Panc1 (cell line): ENCODE results near the gene KLF5. TPM values are rescaled to one million over a fixed set of nuclear protein-coding genes. Genes with fewer than 3 reads are reported as not detected.

Experiments
- ATAC-seq: fragments of 200-7000 bp; cut with Tn5 transposase; 2 replicates; pipeline ENCODE4 v1.9.1; 2020; ENCODE audit warnings: mild to moderate bottlenecking, moderate library complexity
- BruUV-seq: library from RNA; stranded (reverse); fragments of 400-500 nt; replicated peaks from 2 replicates; lab custom pipeline; 2021; lab: Mats Ljungman, UMichigan
- CTCF ChIA-PET: fragments of 300-600 bp; sonication (Branson Sonifier 250); formaldehyde crosslinking; loops from one replicate; lab custom pipeline; 2022; ENCODE audit warnings: antibody characterized with exemption; lab: Charles Lee
- POLR2A ChIA-PET: fragments of 300-600 bp; sonication (Branson Sonifier 250); formaldehyde crosslinking; loops from one replicate; lab custom pipeline; 2022; ENCODE audit warnings: antibody characterized with exemption; lab: Charles Lee
- DNase-seq: peaks from one replicate; pipeline ENCODE4 v3.0.0-alpha.2; 2010; ENCODE audit warnings: low read depth, low spot score
- H3K27ac ChIP-seq: 2 replicates; pipeline ENCODE4 v1.5.1; 2011; ENCODE audit warnings: mild to moderate bottlenecking, low read length, inconsistent platforms
- H3K27me3 ChIP-seq: fragments of 200-500 bp; sonication (Bioruptor generic); 2 replicates; pipeline ENCODE4 v1.6.0; 2014; ENCODE audit warnings: low read length, inconsistent platforms; ENCODE audit not compliant: control insufficient read depth, insufficient read depth
- H3K36me3 ChIP-seq: fragments of 200-500 bp; sonication (Bioruptor generic); 2 replicates; pipeline ENCODE4 v1.5.1; 2014; ENCODE audit warnings: inconsistent platforms, mild to moderate bottlenecking, low read length, moderate library complexity; ENCODE audit not compliant: control insufficient read depth, insufficient read depth
- H3K4me1 ChIP-seq: 2 replicates; pipeline ENCODE4 v1.5.1; 2011; ENCODE audit warnings: inconsistent platforms, mild to moderate bottlenecking, low read length, moderate library complexity; ENCODE audit not compliant: control insufficient read depth, insufficient read depth
- H3K4me3 ChIP-seq, 2 experiments: 2 replicates each; pipeline ENCODE4 v1.5.1; 2011 to 2012; ENCODE audit warnings: low read depth in 2 of 2, low read length in 2 of 2, mild to moderate bottlenecking in 2 of 2, inconsistent platforms in 1 of 2, moderate library complexity in 1 of 2
- H3K9me3 ChIP-seq: fragments of 200-500 bp; sonication (Bioruptor generic); 2 replicates; pipeline ENCODE4 v1.5.1; 2014; ENCODE audit warnings: low read depth, mild to moderate bottlenecking, inconsistent platforms, low read length, moderate library complexity; ENCODE audit not compliant: control insufficient read depth, insufficient read depth
- POLR2AphosphoS5 ChIP-seq: IDR thresholded peaks from 2 replicates; pipeline ENCODE4 v1.6.1; 2012; ENCODE audit warnings: mild to moderate bottlenecking, low read depth, low read length, moderate library complexity
- SIN3A ChIP-seq: IDR thresholded peaks from 2 replicates; pipeline ENCODE4 v1.6.1; 2012; ENCODE audit warnings: low read depth, mild to moderate bottlenecking, low read length, moderate library complexity, borderline replicate concordance; ENCODE audit not compliant: insufficient read depth
- TCF7L2 ChIP-seq: IDR thresholded peaks from 2 replicates; pipeline ENCODE4 v1.6.1; 2011; ENCODE audit warnings: mild to moderate bottlenecking, low read depth, low read length, inconsistent platforms
- in situ Hi-C: cut with HindIII; loops from 2 replicates; pipeline ENCODE4 v1.10.0; 2016; ENCODE audit warnings: low sequenced_read_pairs, low pct_unique_long_range_greater_than_20kb
- intact Hi-C: fragments of 100-400 bp; cut with micrococcal nuclease; formaldehyde crosslinking; loops from one replicate; pipeline ENCODE4 v1.10.0; 2022; ENCODE audit not compliant: unreplicated experiment
- total RNA-seq: library from RNA; stranded (reverse); gene quantifications from one replicate; pipeline ENCODE4 v1.2.1, GENCODE V29; 2021; ENCODE audit not compliant: unreplicated experiment
- TF ChIP-seq, protein P1 (sequence below): fragments of 450-650 bp; IDR thresholded peaks from 2 replicates; pipeline ENCODE4 v1.5.1; 2017; ENCODE audit warnings: mild to moderate bottlenecking
- TF ChIP-seq, protein P2 (sequence below), 2 experiments: IDR thresholded peaks; 2 replicates each; pipeline ENCODE4 v1.6.1; 2011 to 2012; ENCODE audit warnings: low read depth in 2 of 2, control low read depth in 1 of 2, low read length in 1 of 2, mild to moderate bottlenecking in 1 of 2, moderate library complexity in 1 of 2; ENCODE audit not compliant: insufficient read depth in 1 of 2

Gene KLF5
- total RNA-seq, 1 experiment from 2014 or later, result 1.5 TPM

DNA sequence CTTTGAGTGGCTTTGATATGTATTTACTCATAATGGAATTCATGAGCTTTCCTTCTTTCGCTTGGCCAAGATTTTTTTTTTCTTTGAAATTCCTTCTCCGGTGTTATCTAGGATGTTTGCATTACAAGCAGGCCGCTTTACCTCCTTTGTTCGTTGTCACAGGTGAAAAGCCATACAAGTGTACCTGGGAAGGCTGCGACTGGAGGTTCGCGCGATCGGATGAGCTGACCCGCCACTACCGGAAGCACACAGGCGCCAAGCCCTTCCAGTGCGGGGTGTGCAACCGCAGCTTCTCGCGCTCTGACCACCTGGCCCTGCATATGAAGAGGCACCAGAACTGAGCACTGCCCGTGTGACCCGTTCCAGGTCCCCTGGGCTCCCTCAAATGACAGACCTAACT lies 16.7 kb downstream of the KLF5 start:
- POLR2A ChIA-PET, result no interaction called here
- DNase-seq (no peak), ATAC-seq (no peak)
- BruUV-seq, result no TSS peak
- Histone ChIP-seq H3K36me3 (no peaks in the 10 kb centered on the region), H3K27me3 (no peaks in the 10 kb centered on the region), H3K9me3 (no peaks in the 10 kb centered on the region), H3K4me1 (no peaks in the 10 kb centered on the region), H3K4me3 (no peak overlapping the region), H3K27ac (no peak overlapping the region)
- CTCF ChIA-PET, result no interaction called here
- intact Hi-C loops (no loop called here), in situ Hi-C loops (no loop called here)
- TF ChIP-seq SIN3A (no peak), TCF7L2 (no peak), POLR2AphosphoS5 (no peak)
- TF ChIP-seq, protein P1, sequence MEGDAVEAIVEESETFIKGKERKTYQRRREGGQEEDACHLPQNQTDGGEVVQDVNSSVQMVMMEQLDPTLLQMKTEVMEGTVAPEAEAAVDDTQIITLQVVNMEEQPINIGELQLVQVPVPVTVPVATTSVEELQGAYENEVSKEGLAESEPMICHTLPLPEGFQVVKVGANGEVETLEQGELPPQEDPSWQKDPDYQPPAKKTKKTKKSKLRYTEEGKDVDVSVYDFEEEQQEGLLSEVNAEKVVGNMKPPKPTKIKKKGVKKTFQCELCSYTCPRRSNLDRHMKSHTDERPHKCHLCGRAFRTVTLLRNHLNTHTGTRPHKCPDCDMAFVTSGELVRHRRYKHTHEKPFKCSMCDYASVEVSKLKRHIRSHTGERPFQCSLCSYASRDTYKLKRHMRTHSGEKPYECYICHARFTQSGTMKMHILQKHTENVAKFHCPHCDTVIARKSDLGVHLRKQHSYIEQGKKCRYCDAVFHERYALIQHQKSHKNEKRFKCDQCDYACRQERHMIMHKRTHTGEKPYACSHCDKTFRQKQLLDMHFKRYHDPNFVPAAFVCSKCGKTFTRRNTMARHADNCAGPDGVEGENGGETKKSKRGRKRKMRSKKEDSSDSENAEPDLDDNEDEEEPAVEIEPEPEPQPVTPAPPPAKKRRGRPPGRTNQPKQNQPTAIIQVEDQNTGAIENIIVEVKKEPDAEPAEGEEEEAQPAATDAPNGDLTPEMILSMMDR, result no peak
- TF ChIP-seq, protein P2, sequence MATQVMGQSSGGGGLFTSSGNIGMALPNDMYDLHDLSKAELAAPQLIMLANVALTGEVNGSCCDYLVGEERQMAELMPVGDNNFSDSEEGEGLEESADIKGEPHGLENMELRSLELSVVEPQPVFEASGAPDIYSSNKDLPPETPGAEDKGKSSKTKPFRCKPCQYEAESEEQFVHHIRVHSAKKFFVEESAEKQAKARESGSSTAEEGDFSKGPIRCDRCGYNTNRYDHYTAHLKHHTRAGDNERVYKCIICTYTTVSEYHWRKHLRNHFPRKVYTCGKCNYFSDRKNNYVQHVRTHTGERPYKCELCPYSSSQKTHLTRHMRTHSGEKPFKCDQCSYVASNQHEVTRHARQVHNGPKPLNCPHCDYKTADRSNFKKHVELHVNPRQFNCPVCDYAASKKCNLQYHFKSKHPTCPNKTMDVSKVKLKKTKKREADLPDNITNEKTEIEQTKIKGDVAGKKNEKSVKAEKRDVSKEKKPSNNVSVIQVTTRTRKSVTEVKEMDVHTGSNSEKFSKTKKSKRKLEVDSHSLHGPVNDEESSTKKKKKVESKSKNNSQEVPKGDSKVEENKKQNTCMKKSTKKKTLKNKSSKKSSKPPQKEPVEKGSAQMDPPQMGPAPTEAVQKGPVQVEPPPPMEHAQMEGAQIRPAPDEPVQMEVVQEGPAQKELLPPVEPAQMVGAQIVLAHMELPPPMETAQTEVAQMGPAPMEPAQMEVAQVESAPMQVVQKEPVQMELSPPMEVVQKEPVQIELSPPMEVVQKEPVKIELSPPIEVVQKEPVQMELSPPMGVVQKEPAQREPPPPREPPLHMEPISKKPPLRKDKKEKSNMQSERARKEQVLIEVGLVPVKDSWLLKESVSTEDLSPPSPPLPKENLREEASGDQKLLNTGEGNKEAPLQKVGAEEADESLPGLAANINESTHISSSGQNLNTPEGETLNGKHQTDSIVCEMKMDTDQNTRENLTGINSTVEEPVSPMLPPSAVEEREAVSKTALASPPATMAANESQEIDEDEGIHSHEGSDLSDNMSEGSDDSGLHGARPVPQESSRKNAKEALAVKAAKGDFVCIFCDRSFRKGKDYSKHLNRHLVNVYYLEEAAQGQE (IDR thresholded peaks at IDR 0.05; ENCODE audit: insufficient read depth in 1 of 2, low read depth in 2 of 2, low read length in 1 of 2), result no peak

DNA sequence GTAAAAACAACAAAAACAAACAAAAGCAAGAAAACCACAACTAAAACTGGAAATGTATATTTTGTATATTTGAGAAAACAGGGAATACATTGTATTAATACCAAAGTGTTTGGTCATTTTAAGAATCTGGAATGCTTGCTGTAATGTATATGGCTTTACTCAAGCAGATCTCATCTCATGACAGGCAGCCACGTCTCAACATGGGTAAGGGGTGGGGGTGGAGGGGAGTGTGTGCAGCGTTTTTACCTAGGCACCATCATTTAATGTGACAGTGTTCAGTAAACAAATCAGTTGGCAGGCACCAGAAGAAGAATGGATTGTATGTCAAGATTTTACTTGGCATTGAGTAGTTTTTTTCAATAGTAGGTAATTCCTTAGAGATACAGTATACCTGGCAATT lies 17.1 kb downstream of the KLF5 start:
- POLR2A ChIA-PET, result no interaction called here
- DNase-seq (no peak), ATAC-seq (no peak)
- no TSS peak for BruUV-seq
- no peak for TF ChIP-seq TCF7L2
- TF ChIP-seq, protein P1, result no peak
- TF ChIP-seq, protein P2 (IDR thresholded peaks at IDR 0.05; ENCODE audit: insufficient read depth in 1 of 2, low read depth in 2 of 2, low read length in 1 of 2), result no peak
- no peak for TF ChIP-seq SIN3A
- TF ChIP-seq POLR2AphosphoS5, result no peak
- Histone ChIP-seq H3K4me1 (no peaks in the 10 kb centered on the region), H3K36me3 (no peaks in the 10 kb centered on the region), H3K27me3 (no peaks in the 10 kb centered on the region), H3K9me3 (no peaks in the 10 kb centered on the region), H3K4me3 (no peak overlapping the region), H3K27ac (no peak overlapping the region)
- CTCF ChIA-PET, result no interaction called here
- intact Hi-C loops (no loop called here), in situ Hi-C loops (no loop called here)
